ENCODE data around the gene MAP2. TPM values are rescaled to one million over a fixed set of nuclear protein-coding genes. Genes with fewer than 3 reads are reported as not detected.

MAP2 gene
- total RNA-seq, 1 experiment from 2014 or later, result 7.6 TPM

GRCh38 chr2:209633911-209634310 is 210.1 kb downstream of the MAP2 start:
- DNase-seq (ENCODE audit: low spot score) (no peak), ATAC-seq (no peak)
- POLR2A ChIA-PET, result no interaction called here
- Mint-ChIP-seq H3K4me3 (no peak overlapping the region), H3K27me3 (ENCODE audit: low read depth) (no peaks in the 10 kb centered on the region), H3K36me3 (no peaks in the 10 kb centered on the region), H3K9me3 (no peaks in the 10 kb centered on the region), H3K27ac (no peak overlapping the region), H3K4me1 (peaks cover 16% of the 10 kb centered on the region)
- CTCF ChIA-PET, result interaction anchor here (0.8 to 1.3 kb wide), 2 partner anchors 54 to 327 kb away, joined by 3 read pairs; no protein-coding TSS in a partner anchor
- TF ChIP-seq ZNF219 (CRISPR knock-in tag; IDR thresholded peaks at IDR 0.05; ENCODE audit: borderline replicate concordance), result no peak
- no peak for TF ChIP-seq JAZF1 (CRISPR knock-in tag; IDR thresholded peaks at IDR 0.05)

- no peaks in the 10 kb centered on the region for H3K36me3 Mint-ChIP-seq
- POLR2A ChIA-PET, result no interaction called here
- no peak overlapping the region for H3K4me3 Mint-ChIP-seq
- CTCF ChIA-PET, result no interaction called here
- 0 out of 2 replicates have a peak, but pooled peaks cover 5% of the 10 kb centered on the region for H3K4me1 Mint-ChIP-seq
- DNase-seq (ENCODE audit: low spot score) (no peak), ATAC-seq (no peak)
- no peak overlapping the region for H3K27ac Mint-ChIP-seq
- no peaks in the 10 kb centered on the region for H3K9me3 Mint-ChIP-seq
- no peaks in the 10 kb centered on the region for H3K27me3 Mint-ChIP-seq (ENCODE audit: low read depth)
- TF ChIP-seq ARID4B (CRISPR knock-in tag; IDR thresholded peaks at IDR 0.05; ENCODE audit: borderline replicate concordance) (no peak), GRHL2 (CRISPR knock-in tag; IDR thresholded peaks at IDR 0.05; ENCODE audit: insufficient replicate concordance, severe bottlenecking) (no peak), ZNF281 (CRISPR knock-in tag; IDR thresholded peaks at IDR 0.05) (no peak), HMGA2 (CRISPR knock-in tag; IDR thresholded peaks at IDR 0.05) (no peak), CDX4 (CRISPR knock-in tag; IDR thresholded peaks at IDR 0.05; ENCODE audit: borderline replicate concordance) (no peak), HMGXB4 (CRISPR knock-in tag; IDR thresholded peaks at IDR 0.05) (no peak), FOXP4 (CRISPR knock-in tag; IDR thresholded peaks at IDR 0.05) (no peak), AFF4 (CRISPR knock-in tag; IDR thresholded peaks at IDR 0.05; ENCODE audit: borderline replicate concordance) (no peak), GTF2I (CRISPR knock-in tag; conservative IDR thresholded peaks at IDR 0.05) (no peak), USF2 (CRISPR knock-in tag; IDR thresholded peaks at IDR 0.05) (no peak), RELA (CRISPR knock-in tag; IDR thresholded peaks at IDR 0.05; ENCODE audit: borderline replicate concordance) (no peak), ZNF121 (CRISPR knock-in tag; IDR thresholded peaks at IDR 0.05) (no peak), TP53 (CRISPR knock-in tag; IDR thresholded peaks at IDR 0.05) (no peak), E2F4 (CRISPR knock-in tag; IDR thresholded peaks at IDR 0.05; ENCODE audit: borderline replicate concordance, low read depth) (no peak)
These were observed 212.2 kb downstream of the MAP2 start for GRCh38 chr2:209636076-209636475.
